ENCODE results near the gene ZNF343.
"Not testable (repeated sequence)": the region's sequence is repeated elsewhere in the genome, so short reads cannot be mapped to it uniquely, and the experiment has no call there.

ZNF343 gene

GRCh38 chr20:2521369-2522305, 12.9 kb upstream of the ZNF343 start:
- DNase-seq (ENCODE audit: low read depth, low spot score): peak; percentile 28

DNA sequence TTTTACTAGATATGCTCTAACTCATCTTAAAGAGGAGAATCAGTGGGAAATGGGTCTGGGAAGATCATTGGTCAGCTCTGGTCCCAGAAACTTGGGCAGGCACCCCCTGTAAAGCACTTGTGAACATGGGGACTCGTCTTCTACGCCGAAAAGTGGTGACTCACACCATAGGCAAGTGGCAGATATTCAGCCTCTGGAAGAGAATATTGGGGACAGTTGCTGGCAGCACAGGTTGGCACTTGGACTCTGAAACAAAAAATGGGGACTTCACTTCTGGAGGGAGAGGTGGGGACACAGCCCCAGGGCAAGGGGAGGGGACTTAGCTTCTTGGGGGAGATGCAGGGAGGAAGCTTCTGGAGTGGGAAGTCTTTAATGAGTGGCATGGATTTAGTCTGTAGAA, 11.9 kb upstream of the ZNF343 start:
- no peak for DNase-seq (ENCODE audit: low read depth, low spot score)

- DNase-seq (ENCODE audit: low read depth, low spot score): no peak
Observed at GRCh38 chr20:2519115-2519809, 10.5 kb upstream of the ZNF343 start.

- no peak for DNase-seq (ENCODE audit: low read depth, low spot score)
Observed at GRCh38 chr20:2518558-2518957, 9.8 kb upstream of the ZNF343 start.

- DNase-seq (ENCODE audit: low read depth, low spot score): no peak
Observed at GRCh38 chr20:2518096-2518495, 9.4 kb upstream of the ZNF343 start.

DNA sequence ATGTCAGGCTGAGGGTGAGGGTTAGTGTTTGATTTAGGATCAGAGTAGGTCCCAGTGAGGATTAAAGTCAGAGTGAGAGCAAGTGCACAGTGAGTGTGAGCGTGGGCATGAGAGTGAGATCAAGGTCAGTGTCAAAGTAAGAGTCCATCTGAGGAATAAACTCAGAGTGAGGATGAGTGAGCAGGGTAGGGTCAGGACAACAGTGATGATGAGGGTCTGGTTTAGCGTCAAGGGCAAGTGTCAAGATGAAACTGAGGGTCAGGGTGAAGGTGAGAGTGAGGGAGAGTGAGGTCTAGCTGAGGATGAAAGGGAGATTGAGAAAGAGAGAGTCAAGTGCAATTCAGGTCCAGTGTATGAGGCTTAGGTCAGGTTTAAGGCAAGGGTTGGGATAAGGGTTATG, 7.7 kb upstream of the ZNF343 start:
- DNase-seq (ENCODE audit: low read depth, low spot score): no peak

DNA sequence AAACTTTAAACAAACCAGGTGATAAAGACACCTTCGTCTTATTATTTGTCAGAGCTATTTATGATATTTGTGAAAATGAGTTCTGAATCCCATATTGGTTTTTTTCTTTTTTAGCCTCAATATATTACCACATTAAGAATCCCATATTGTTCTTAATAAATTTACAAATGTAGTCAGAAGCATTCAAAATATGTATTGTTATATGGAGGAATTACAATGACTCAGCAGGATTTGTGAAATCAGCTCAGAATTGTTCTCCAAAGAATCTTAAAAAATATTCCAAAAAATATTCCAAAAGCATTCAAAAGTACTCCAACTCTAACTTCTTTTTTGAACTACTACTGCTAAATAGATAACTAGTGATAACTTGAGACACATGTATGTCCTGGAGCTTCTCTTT, 6.5 kb upstream of the ZNF343 start:
- DNase-seq (ENCODE audit: low read depth, low spot score): no peak

- no peak for DNase-seq (ENCODE audit: low read depth, low spot score)
Observed at GRCh38 chr20:2509794-2510193, 1.1 kb upstream of the ZNF343 start.

DNA sequence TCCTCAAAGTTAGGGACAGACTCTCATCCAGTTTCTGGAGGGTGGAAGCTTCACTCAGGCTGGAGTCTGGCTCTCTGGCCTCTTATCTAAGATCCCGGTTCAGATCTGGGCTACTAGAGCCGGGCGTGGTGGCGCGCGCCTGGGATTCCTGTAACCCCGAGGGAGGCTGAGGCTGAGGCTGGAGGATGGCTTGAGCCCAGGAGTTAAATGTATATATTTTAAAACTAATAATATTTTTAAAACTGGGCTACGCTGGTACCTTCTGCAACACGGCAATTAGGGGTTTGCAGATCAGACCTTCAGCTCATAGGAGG, 710 bp upstream of the ZNF343 start:
- no peak for DNase-seq (ENCODE audit: low read depth, low spot score)

DNA sequence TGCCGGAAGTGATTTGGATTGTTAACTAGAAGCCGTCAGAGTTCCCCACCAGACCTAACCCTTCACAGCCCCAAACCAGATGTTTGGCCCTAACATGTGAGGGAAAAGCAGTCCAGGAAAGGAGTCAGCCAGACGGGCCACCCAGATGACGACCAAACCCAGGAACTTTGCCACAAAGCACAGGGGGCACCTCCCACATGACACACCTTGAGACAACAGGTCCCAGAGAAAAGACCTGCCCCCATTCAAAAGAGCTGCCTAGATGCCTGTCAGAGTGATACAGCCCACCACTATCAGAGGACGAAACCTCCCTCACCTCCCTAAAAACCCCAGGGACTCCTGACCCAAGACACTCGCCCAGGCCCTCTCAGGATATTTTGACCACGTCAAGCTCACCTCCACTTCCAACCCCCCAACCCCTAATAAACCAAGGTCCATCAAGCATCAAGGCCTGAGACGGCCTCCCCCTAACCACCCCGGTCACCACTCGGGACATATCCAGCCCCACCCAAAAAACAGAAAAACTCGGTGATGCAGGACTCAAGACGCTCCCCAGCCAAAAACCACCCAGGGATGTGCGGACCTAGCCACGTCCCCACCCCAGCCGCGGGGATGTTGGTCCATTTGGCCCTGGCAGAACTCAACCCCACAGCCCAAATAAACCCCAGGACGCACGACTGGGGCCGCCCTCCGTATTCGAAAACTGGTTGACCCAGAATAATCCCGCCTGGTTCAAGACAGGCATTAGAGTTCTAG, 662 bp downstream of the ZNF343 start:
- DNase-seq (ENCODE audit: low read depth, low spot score): no peak

DNA sequence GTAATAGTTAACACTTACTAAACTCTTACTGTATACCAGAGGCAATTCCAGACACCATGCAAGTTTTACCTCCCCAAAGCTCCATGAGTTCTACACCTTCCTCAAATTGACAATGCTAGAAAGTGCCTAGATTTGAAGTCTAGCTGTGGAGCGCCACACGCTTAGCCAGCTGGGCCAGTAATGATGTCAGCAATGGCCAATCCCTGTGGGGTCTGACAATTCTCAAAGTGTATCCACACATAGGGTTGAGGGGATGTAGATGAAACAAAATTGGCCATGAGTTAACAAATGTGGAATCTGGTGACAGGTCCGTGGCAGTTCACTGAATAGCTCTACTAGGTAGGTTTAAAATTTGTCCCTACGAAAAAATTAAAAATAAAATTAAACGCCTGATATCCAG, 1.3 kb downstream of the ZNF343 start:
- no peak for DNase-seq (ENCODE audit: low read depth, low spot score)

DNA sequence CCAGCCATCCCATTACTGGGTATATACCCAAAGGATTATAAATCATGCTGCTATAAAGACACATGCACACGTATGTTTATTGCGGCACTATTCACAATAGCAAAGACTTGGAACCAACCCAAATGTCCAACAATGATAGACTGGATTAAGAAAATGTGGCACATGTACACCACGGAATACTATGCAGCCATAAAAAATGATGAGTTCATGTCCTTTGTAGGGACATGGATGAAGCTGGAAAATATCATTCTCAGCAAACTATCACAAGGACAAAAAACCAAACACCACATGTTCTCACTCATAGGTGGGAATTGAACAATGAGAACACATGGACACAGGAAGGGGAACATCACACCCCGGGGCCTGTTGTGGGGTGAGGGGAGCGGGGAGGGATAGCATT, 2.3 kb downstream of the ZNF343 start:
- not testable (repeated sequence) for DNase-seq (ENCODE audit: low read depth, low spot score)

DNA sequence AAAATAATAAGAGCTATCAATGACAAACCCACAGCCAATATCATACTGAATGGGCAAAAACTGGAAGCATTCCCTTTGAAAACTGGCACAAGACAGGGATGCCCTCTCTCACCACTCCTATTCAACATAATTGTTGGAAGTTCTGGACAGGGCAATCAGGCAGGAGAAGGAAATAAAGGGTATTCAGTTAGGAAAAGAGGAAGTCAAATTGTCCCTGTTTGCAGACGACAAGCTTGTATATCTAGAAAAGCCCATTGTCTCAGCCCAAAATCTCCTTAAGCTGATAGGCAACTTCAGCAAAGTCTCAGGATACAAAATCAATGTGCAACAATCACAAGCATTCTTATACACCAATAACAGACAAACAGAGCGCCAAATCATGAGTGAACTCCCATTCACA, 3.9 kb downstream of the ZNF343 start:
- DNase-seq (ENCODE audit: low read depth, low spot score): not testable (repeated sequence)

DNA sequence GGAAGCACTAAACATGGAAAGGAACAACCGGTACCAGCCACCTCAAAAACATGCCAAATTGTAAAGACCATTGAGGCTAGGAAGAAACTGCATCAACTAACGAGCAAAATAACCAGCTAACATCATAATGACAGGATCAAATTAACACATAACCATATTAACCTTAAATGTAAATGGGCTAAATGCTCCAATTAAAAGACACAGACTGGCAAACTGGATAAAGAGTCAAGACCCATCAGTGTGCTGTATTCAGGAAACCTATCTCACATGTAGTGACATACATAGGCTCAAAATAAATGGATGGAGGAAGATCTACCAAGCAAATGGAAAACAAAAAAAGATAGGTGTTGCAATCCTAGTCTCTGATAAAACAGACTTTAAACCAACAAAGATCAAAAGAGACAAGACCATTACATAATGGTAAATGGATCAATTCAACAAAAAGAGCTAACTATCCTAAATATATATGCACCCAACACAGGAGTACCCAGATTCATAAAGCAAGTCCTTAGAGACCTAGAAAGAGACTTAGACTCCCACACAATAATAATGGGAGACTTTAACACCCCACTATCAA, 5.8 kb downstream of the ZNF343 start:
- not testable (repeated sequence) for DNase-seq (ENCODE audit: low read depth, low spot score)

DNA sequence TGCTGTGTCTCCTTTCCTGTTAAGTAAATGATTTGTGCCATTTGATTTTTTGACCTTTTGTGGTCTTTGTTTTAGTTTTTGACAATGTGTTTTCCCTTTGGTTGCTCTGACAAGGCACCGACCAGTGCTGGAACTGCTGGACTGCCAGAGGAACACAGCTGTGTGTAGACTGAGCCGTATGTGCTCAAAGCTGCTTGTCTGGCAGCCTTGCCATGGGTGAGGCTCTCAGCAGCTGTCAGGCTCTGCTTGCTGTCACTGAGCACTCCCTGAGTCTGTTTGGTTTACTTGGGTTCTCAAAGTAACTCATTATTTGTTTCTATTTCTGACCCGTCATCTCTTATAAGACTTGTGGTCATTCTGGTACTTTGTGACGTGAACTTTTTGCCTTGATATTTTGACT, 23.1 kb downstream of the ZNF343 start:
- DNase-seq (ENCODE audit: low read depth, low spot score): no peak

DNA sequence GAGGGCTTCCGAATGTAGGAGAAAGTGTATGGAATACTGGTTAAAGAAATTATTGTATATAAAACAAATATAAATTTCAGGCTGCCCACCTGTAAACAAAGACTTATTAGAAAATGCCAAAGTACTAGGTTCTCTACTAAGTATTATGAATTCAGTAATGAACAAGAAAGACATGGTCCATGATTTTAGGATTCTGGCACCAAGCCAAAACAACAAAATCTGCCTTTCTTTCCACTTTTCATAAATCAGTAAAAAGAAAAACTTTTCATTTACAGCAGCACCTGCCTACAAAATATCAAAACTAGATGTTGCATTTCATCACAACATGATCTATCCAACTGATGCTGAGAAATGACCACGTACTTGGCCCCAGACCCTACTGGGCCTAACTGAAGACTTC, 23.6 kb downstream of the ZNF343 start:
- DNase-seq (ENCODE audit: low read depth, low spot score): no peak

DNA sequence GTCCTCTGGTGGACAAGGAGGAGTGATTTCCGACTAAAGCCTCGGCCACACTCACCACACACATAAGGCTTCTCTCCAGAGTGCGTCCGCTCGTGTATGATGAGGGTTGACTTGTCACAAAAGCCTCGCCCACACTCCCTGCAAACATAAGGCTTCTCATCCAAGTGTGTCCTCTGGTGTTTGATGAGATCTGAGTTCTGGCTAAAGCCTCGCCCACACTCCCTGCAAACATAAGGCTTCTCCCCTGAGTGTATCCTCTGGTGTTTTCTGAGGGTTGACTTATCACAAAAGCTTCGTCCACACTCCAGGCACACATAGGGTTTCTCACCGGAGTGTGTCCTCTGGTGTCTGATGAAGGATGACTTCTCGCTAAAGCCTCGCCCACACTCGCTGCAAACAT, 25.2 kb downstream of the ZNF343 start:
- DNase-seq (ENCODE audit: low read depth, low spot score): no peak

DNA sequence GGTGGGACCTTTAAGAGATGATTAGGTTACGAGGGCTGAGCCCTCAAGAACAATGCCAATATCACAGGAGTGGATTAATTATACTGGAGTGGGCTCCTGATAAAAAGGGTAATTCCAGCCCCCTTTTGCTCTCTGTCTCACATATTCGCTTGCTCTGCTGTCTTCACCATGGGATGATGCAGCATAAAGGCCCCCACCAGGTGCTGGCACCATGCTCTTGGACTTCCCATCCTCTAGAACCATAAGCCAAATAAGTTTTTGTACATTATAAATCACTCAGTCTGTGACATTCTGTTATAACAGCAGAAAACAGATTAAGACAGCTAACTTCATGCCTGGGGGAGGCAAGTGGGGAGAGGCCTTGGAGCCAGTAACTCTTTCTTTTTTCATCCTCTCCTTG, 28.3 kb downstream of the ZNF343 start:
- DNase-seq (ENCODE audit: low read depth, low spot score): no peak

GRCh38 chr20:2476742-2477615, 31.7 kb downstream of the ZNF343 start:
- no peak for DNase-seq (ENCODE audit: low read depth, low spot score)

- DNase-seq (ENCODE audit: low read depth, low spot score): no peak
Observed at GRCh38 chr20:2475850-2476741, 32.6 kb downstream of the ZNF343 start.
